HepG2 (cell line): Measurements from ENCODE around the gene SRC. TPM values are rescaled to one million over a fixed set of nuclear protein-coding genes. Genes with fewer than 3 reads are reported as not detected.
A peak's percentile ranks its signal among the peaks of the same experiment; 100 is the strongest.

ENCODE experiments used
- E2F1 ChIP-seq: sonication (generic); formaldehyde crosslinking; IDR thresholded peaks from 2 replicates; pipeline ENCODE4 v1.5.0; 2020; ENCODE audit warnings: missing genetic modification reagents
- HMG20A ChIP-seq: IDR thresholded peaks from 2 replicates; pipeline ENCODE4 v1.6.1; 2016; ENCODE audit warnings: borderline replicate concordance
- IRX3 ChIP-seq: sonication (generic); formaldehyde crosslinking; IDR thresholded peaks from 2 replicates; pipeline ENCODE4 v1.8.1; 2023; ENCODE audit warnings: mild to moderate bottlenecking, low read depth, missing genetic modification reagents, borderline replicate concordance
- NBN ChIP-seq: fragments of 450-650 bp; conservative IDR thresholded peaks from 2 replicates; pipeline ENCODE4 v1.6.1; 2017
- NONO ChIP-seq, 2 experiments: fragments of 450-650 bp in 1 of 2; sonication (generic) in 1 of 2; formaldehyde crosslinking in 1 of 2; IDR thresholded peaks in 1 of 2; conservative IDR thresholded peaks in 1 of 2; 2 replicates each; pipeline versions ENCODE4 v1.6.1 to v1.8.0; 2017 to 2022; ENCODE audit warnings: mild to moderate bottlenecking in 1 of 2, missing genetic modification reagents in 1 of 2, moderate library complexity in 1 of 2
- RARG ChIP-seq: sonication (generic); formaldehyde crosslinking; IDR thresholded peaks from 2 replicates; pipeline ENCODE4 v1.4.0; 2020; ENCODE audit warnings: low read depth, mild to moderate bottlenecking, missing genetic modification reagents
- ZBTB4 ChIP-seq: sonication (generic); formaldehyde crosslinking; IDR thresholded peaks from 2 replicates; pipeline ENCODE4 v1.4.0; 2020; ENCODE audit warnings: missing genetic modification reagents, mild to moderate bottlenecking, borderline replicate concordance
- ZMYM2 ChIP-seq: sonication (generic); formaldehyde crosslinking; IDR thresholded peaks from 2 replicates; pipeline ENCODE4 v1.8.0; 2022; ENCODE audit warnings: mild to moderate bottlenecking, missing genetic modification reagents
- ZNF263 ChIP-seq: sonication (generic); formaldehyde crosslinking; IDR thresholded peaks from 2 replicates; pipeline ENCODE4 v1.4.0; 2020; ENCODE audit warnings: missing genetic modification reagents
- ZNF639 ChIP-seq: conservative IDR thresholded peaks from 2 replicates; pipeline ENCODE4 v1.6.1; 2018; ENCODE audit warnings: missing genetic modification reagents
- ZUFSP ChIP-seq: sonication (generic); formaldehyde crosslinking; IDR thresholded peaks from 2 replicates; pipeline ENCODE4 v1.9.0; 2021; ENCODE audit warnings: missing genetic modification reagents, mild to moderate bottlenecking, borderline replicate concordance
- polyA plus RNA-seq, 8 experiments: library from polyadenylated mRNA; depleted of rRNA in 3 of 8; stranded (reverse) in 7 of 8; unstranded in 1 of 8; fragments of >200 nt; fragmentation: Illumina TruSeq in 4 of 8; extraction: Trizol in 4 of 8; gene quantifications; 2 replicates each; pipeline versions ENCODE4 v1.2.1 to v1.2.3, GENCODE V29; 2011 to 2016; ENCODE audit warnings: low read depth in 4 of 8, missing spikeins in 1 of 8, mixed read lengths in 1 of 8; ENCODE audit not compliant: insufficient read depth in 1 of 8
- total RNA-seq, 5 experiments: library from RNA; depleted of rRNA; stranded (reverse); fragments of >200 nt; fragmentation: Illumina TruSeq; extraction: Trizol; gene quantifications; 2 replicates each; pipeline ENCODE4 v1.2.3, GENCODE V29; 2016; ENCODE audit warnings: low read depth in 1 of 5
- TF ChIP-seq, protein P1 (sequence below): sonication (generic); formaldehyde crosslinking; IDR thresholded peaks from 2 replicates; pipeline ENCODE4 v1.5.1; 2020; ENCODE audit warnings: missing genetic modification reagents, mild to moderate bottlenecking, borderline replicate concordance
- TF ChIP-seq, protein P2 (sequence below): IDR thresholded peaks from 2 replicates; pipeline ENCODE4 v1.4.0; 2020; ENCODE audit warnings: mild to moderate bottlenecking, missing genetic modification reagents
- TF ChIP-seq, protein P3 (sequence below): sonication (generic); formaldehyde crosslinking; IDR thresholded peaks from 2 replicates; pipeline ENCODE4 v1.4.0; 2020; ENCODE audit warnings: missing genetic modification reagents

Gene SRC
- total and polyA plus RNA-seq, 2 of the 13 experiments (the other 11 are each of a cell fraction or from before 2014, with no cell fraction given) = 54.7 to 192 TPM

DNA sequence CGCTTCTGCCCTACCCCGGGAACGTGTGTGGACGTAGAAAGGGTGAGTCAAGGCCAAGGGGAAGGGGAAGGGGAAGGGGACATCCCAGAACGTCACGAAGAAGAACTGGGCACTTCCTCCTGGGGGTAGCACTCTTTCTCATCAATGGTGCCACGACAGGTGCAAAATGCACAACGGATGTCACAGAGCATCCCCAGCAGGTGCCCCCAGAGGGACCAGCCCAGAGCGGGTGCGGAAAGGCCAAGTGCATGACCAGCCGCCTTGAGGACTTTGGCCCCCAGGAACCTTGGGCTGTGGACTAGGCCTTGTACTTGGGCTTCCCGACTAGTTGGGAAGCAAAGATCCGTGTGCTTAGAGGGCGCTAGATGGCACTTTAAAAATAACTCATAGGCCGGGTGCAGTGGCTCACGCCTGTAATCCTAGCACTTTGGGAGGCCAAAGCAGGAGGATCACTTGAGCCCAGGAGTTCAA lies 12.1 kb upstream of the SRC start (continued):
- TF ChIP-seq ZUFSP = no peak
- TF ChIP-seq NBN = no peak
- no peak for TF ChIP-seq RARG (CRISPR knock-in tag)
- no peak for TF ChIP-seq NONO (IDR thresholded peaks at IDR 0.05)
- TF ChIP-seq NONO (CRISPR knock-in tag; conservative IDR thresholded peaks at IDR 0.05) = peak; percentile 36; the same call in 1 of the 2 replicates
- TF ChIP-seq, protein P1, sequence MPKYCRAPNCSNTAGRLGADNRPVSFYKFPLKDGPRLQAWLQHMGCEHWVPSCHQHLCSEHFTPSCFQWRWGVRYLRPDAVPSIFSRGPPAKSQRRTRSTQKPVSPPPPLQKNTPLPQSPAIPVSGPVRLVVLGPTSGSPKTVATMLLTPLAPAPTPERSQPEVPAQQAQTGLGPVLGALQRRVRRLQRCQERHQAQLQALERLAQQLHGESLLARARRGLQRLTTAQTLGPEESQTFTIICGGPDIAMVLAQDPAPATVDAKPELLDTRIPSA (CRISPR knock-in tag) = no peak
- TF ChIP-seq, protein P2, sequence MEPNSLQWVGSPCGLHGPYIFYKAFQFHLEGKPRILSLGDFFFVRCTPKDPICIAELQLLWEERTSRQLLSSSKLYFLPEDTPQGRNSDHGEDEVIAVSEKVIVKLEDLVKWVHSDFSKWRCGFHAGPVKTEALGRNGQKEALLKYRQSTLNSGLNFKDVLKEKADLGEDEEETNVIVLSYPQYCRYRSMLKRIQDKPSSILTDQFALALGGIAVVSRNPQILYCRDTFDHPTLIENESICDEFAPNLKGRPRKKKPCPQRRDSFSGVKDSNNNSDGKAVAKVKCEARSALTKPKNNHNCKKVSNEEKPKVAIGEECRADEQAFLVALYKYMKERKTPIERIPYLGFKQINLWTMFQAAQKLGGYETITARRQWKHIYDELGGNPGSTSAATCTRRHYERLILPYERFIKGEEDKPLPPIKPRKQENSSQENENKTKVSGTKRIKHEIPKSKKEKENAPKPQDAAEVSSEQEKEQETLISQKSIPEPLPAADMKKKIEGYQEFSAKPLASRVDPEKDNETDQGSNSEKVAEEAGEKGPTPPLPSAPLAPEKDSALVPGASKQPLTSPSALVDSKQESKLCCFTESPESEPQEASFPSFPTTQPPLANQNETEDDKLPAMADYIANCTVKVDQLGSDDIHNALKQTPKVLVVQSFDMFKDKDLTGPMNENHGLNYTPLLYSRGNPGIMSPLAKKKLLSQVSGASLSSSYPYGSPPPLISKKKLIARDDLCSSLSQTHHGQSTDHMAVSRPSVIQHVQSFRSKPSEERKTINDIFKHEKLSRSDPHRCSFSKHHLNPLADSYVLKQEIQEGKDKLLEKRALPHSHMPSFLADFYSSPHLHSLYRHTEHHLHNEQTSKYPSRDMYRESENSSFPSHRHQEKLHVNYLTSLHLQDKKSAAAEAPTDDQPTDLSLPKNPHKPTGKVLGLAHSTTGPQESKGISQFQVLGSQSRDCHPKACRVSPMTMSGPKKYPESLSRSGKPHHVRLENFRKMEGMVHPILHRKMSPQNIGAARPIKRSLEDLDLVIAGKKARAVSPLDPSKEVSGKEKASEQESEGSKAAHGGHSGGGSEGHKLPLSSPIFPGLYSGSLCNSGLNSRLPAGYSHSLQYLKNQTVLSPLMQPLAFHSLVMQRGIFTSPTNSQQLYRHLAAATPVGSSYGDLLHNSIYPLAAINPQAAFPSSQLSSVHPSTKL (CRISPR knock-in tag) = peak; percentile 79
- TF ChIP-seq ZBTB4 = no peak
- peak; percentile 40; the same call in 1 of the 2 replicates for TF ChIP-seq HMG20A (CRISPR knock-in tag)
- TF ChIP-seq ZNF263 = peak; percentile 22; the same call in 1 of the 2 replicates
- no peak; the same call in 1 of the 2 replicates for TF ChIP-seq ZMYM2 (CRISPR knock-in tag)
- TF ChIP-seq, protein P3, sequence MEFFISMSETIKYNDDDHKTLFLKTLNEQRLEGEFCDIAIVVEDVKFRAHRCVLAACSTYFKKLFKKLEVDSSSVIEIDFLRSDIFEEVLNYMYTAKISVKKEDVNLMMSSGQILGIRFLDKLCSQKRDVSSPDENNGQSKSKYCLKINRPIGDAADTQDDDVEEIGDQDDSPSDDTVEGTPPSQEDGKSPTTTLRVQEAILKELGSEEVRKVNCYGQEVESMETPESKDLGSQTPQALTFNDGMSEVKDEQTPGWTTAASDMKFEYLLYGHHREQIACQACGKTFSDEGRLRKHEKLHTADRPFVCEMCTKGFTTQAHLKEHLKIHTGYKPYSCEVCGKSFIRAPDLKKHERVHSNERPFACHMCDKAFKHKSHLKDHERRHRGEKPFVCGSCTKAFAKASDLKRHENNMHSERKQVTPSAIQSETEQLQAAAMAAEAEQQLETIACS (CRISPR knock-in tag) = no peak
- TF ChIP-seq E2F1 (CRISPR knock-in tag) = no peak
- TF ChIP-seq IRX3 (CRISPR knock-in tag) = no peak
- TF ChIP-seq ZNF639 (CRISPR knock-in tag) = no peak
